ENCODE data around the gene SOX6.

Gene SOX6

GRCh38 chr11:16356057-16356760 is at the start of gene SOX6:
SOX6 (minus strand) TSS chr11:16356546; CDS start chr11:16341248, 15,298 bp downstream.
- no peak for TF ChIP-seq CTCF (IDR thresholded peaks at IDR 0.05; ENCODE audit: low read depth, low read length)
- no peak within 1 kb of the TSS for H3K4me3 ChIP-seq (replicated peaks in 1 of 2; ENCODE audit: low read depth in 2 of 2, low read length in 2 of 2)
- peak in 1 of 2 donors; percentile 25 for DNase-seq (ENCODE audit: low read depth in 2 of 2)

GRCh38 chr11:16404781-16405285 is 48.5 kb upstream of the SOX6 start:
- TF ChIP-seq CTCF (IDR thresholded peaks at IDR 0.05; ENCODE audit: low read depth, low read length) = no peak
- H3K4me3 ChIP-seq (replicated peaks in 1 of 2; ENCODE audit: low read depth in 2 of 2, low read length in 2 of 2) = no peak overlapping the region
- DNase-seq (ENCODE audit: low read depth in 2 of 2) = no peak

- H3K4me3 ChIP-seq (replicated peaks in 1 of 2; ENCODE audit: low read depth in 2 of 2, low read length in 2 of 2) = no peak overlapping the region
- TF ChIP-seq CTCF (IDR thresholded peaks at IDR 0.05; ENCODE audit: low read depth, low read length) = no peak
- no peak for DNase-seq (ENCODE audit: low read depth in 2 of 2)
Observed at GRCh38 chr11:16403851-16404250, 47.5 kb upstream of the SOX6 start.

GRCh38 chr11:16403448-16403803 is 47.1 kb upstream of the SOX6 start:
- no peak for DNase-seq (ENCODE audit: low read depth in 2 of 2)
- no peak for TF ChIP-seq CTCF (IDR thresholded peaks at IDR 0.05; ENCODE audit: low read depth, low read length)
- H3K4me3 ChIP-seq (replicated peaks in 1 of 2; ENCODE audit: low read depth in 2 of 2, low read length in 2 of 2) = no peak overlapping the region

- H3K4me3 ChIP-seq (replicated peaks in 1 of 2; ENCODE audit: low read depth in 2 of 2, low read length in 2 of 2) = no peak overlapping the region
- no peak for DNase-seq (ENCODE audit: low read depth in 2 of 2)
- TF ChIP-seq CTCF (IDR thresholded peaks at IDR 0.05; ENCODE audit: low read depth, low read length) = no peak
Observed at GRCh38 chr11:16402654-16403447, 46.5 kb upstream of the SOX6 start.

- TF ChIP-seq CTCF (IDR thresholded peaks at IDR 0.05; ENCODE audit: low read depth, low read length) = no peak
Observed at GRCh38 chr11:16397390-16397789, 41.0 kb upstream of the SOX6 start.

More at GRCh38 chr11:16397390-16397789, 41.0 kb upstream of the SOX6 start:
- H3K4me3 ChIP-seq (replicated peaks in 1 of 2; ENCODE audit: low read depth in 2 of 2, low read length in 2 of 2) = no peak overlapping the region
- no peak for DNase-seq (ENCODE audit: low read depth in 2 of 2)

Measured in cardiac fibroblast (primary cell).